ENCODE results near the gene ATR. TPM values are rescaled to one million over a fixed set of nuclear protein-coding genes. Genes with fewer than 3 reads are reported as not detected.
"Not testable (repeated sequence)": the region's sequence is repeated elsewhere in the genome, so short reads cannot be mapped to it uniquely, and the experiment has no call there.

The ATR gene
- total RNA-seq = 5.2 TPM
- long read RNA-seq, partial matches to known transcripts = 1 of 3 reads
- long read RNA-seq, other reads (novel, unspliced or antisense) = 2 of 3 reads

DNA sequence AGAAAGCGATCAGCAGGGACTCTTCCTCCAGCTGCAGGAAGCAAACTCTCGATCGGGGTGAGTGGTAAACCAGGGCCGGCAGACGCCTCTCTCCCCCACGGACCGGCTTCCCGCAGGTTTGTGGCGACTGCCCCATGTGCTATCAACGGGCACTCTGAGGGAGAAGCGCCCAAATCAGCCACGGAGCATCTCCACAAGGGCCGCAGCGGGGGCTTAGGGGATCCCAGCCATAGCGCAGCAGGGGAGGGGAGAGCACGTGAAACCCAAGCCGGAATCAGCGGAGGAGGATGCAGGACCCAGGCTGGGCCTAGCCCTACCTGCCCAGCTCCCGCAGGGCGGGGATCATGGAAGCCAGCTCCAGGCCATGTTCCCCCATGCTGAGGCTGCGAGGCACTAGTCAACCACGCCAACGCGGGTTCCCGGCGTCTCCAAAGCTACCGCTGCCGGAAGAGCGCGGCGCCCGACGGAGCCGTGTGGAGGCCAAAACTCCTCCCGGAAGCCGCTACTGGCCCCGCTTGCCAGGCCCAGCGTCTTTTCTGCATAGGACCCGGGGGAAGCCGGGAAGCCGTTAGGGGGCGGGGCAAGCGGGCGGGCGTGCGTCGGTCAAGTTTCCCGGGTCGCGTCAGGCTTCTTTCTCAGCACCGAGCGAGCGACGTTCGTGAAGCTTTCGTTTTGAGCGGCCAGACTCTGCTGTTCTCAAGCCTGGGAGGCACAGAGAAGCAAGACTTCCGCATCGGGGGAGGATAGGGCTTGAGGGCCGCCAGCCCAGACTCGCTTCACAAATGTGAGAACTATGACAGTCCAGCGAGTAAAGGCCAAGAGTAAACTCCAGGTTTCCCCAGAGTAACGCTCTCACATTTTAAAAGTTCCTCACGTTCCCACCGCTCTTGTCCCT, at the start of gene ATR:
Gene ATR, minus strand, starts transcription at position 405 of the 895 bp plus-strand sequence. Its CDS starts 29 bp downstream, at position 376.
- intact Hi-C loops (cut with DNase I) = no loop called here
- ATAC-seq (ENCODE audit: poor library complexity) (peak; percentile 99), DNase-seq (peak; percentile 98)

DNA sequence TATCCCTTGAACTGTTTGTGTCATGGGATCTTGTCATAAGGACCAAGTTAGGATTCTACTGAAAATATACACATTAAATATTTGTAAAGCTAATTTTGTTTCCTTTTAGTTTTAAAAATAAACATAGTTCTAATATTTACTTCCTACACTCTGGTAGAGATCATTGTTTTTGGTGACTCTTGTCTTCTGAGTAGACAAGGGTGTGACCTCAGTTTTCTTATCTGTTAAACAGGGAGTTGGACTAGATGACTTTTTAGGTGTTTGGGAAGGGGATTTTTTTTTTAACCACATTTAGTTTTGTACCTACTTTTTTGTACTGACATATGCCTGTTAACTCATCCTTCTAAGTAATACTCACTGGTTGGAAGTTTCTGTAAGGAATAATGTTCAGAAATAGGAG, 48.4 kb upstream of the ATR start:
- intact Hi-C loops (cut with DNase I) = no loop called here
- ATAC-seq (ENCODE audit: poor library complexity) (no peak), DNase-seq (no peak)

DNA sequence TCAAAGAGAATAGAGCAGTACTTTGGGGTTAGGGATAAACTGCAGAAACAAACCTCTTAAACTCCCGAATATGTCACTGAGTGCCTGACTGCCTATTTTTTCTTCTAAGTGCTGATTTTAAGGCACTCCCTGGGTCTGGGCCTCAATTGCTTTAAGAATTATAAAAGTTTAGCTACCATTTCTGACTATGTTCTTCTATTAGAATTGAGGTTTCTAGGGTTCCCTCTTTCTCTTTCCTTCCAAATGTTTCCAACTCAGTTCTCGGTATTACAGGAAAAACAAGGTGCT, 46.6 kb upstream of the ATR start:
- intact Hi-C loops (cut with DNase I) = no loop called here
- DNase-seq (no peak), ATAC-seq (ENCODE audit: poor library complexity) (no peak)

DNA sequence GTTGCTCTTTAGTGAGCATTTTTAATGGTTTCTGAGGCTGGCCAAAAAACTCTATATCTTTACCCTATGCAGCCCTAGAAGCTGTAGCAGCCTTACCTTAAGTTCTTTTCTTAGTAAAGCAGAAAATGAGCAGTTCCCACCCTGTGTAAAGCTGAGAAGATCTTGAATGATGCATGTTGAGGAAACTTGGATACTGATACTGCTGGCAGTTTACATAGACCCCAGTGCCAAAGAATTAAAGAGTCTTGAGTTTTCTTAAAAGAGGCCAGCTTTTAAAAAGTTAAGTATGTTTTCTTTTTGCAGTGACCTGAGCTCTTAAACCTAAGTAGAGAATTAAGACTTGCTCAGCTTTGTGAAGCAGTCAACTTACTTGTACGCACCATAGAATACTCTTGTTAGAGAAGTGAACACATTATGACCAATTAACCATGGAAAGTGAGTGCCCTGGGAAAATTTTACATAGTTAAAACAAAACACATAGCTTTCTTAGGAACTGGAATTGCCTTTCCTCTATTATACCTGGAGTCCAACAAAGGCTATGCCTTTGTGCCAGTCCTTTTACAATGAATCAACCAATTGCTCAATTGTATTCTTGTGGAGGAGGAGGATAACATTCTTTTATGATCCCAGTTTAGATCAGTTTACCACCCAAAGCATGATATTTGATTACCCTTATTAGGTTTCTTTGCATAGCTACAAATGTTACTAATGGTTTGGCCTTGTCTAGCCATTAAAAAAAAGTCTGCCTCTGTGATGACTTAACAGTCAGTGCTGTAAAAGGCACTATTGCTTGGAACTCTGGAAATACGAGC, 46.0 kb upstream of the ATR start:
- intact Hi-C loops (cut with DNase I) = no loop called here
- ATAC-seq (ENCODE audit: poor library complexity) = no peak

DNA sequence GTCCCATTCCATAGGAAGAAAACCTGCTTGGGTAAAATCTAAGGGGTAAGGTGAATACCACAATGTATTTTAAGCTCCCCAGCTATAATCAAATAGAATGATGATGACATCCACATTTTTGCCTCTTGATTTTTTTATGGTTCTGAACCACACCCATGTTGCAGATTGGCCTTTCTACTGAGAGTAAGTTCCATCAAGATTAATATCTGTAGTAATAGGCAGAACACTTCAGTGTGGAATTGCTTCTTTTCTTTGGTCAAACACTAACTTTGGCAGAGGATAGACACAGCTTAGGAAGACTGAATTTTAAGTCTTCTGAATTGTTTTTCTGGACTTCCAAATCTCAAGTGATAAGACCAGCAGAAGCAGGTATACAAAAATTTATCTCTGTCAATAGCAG, 44.7 kb upstream of the ATR start:
- ATAC-seq (ENCODE audit: poor library complexity) (no peak), DNase-seq (no peak)
- intact Hi-C loops (cut with DNase I) = no loop called here

More for the DNA sequence above, 46.0 kb upstream of the ATR start:
- no peak for DNase-seq

DNA sequence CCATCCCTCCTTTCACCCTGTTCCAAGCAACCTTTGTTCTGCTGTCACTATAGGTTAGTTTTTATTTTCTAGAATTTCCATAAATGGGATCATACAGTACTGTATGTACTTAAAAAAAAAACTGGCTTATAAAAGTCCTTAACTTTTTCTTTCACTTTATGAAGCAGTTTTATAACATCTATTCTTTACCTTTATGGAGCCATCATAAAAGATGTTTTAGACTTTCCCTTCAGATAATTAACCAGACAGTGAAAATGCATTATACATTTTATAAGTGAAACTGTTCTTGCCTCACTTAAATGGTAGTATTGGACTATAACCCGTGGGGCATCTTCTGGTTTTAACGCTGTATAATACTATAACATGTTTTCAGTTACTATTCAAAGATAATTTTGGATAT, 43.9 kb upstream of the ATR start:
- intact Hi-C loops (cut with DNase I) = no loop called here
- ATAC-seq (ENCODE audit: poor library complexity) (no peak), DNase-seq (no peak)

DNA sequence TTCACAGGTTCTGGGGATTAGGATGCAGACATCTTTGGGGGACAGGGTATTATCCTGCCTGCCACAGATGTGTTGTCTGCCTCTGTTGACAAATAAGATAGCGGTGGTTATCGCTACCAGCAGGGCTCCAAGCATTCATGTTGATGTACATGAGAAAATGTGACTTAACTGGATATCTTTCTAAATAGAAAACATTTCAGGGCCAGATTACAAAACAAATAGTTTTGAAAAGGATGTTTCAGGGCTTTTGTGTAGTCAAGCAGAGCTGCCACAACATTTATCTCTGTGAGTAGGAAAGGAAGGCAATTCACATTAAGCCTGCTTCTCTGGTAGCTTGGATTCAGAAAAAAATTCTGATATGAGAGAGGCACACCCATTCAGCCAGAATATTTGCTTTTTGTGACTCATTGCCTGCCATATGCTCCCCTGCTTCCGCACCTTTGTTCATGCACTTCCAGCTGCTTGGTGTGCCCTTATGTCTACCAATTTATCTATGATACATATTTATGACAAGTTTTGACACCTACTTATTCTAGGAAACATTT, 40.5 kb upstream of the ATR start:
- intact Hi-C loops (cut with DNase I) = no loop called here
- DNase-seq (no peak), ATAC-seq (ENCODE audit: poor library complexity) (no peak)

DNA sequence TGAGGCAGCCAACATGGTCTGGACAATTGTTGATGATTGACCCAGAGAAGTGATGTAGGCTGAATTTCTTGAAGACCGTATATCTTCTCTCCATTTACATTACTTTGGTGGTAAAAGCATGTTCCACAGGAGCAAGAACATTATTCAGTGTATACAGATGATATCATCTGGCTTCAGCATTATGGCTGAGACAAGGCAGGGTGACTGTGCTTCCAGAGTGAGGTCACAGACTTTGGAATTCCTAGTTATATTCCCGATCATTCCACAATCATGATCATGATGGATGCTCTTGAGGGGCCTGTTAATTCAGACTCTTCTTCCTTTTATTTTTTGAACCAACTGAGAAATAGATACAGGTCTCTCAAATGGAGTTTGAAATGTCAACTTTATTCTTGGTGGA, 36.6 kb upstream of the ATR start:
- DNase-seq (no peak), ATAC-seq (ENCODE audit: poor library complexity) (no peak)
- intact Hi-C loops (cut with DNase I) = no loop called here

DNA sequence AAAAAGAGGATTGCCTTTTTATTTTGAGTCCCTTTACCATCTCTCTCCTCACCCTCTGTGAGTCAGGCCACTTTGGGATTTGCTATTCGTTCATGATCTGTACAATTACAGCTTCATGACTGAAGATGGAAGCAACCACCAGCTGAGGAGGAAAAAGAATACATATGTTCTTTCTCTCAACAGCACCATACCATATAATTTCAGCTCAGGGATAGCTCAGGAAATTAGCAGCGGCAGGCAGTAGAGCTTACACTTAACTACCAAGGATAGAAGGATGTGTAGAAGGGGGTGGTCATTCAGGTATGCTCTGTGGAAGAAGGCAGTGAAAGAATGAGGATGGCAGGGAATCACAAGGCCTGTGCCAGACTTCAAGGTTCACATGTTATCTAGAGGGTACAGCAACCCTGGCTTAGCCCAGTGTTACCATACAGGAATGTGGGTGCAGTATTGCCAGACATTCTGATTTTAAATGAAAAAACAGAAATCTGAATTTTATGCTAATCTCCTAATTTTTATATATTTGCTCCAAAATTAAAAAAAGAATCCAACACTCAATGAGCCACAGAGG, 35.6 kb upstream of the ATR start:
- ATAC-seq (ENCODE audit: poor library complexity) (no peak), DNase-seq (no peak)
- intact Hi-C loops (cut with DNase I) = no loop called here

DNA sequence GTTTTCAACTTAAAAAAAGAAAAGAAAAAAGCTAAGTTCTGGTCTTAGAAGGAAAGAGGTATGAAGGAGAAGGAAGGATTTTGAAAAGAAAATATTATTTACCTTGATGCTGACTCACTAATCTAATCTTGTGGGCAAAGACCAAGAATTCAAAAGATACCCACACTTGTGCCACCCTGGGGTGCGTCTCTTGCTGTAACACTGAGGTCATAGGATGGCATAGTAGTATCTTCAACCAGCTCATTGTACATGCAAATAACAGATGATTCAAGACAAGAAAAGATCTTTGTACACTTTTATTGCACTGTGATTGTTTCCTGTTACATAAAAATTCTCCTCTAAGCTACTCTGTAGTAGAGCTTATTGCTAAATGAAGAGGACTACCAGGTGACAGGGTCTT, 35.0 kb upstream of the ATR start:
- ATAC-seq (ENCODE audit: poor library complexity) (no peak), DNase-seq (no peak)
- intact Hi-C loops (cut with DNase I) = no loop called here

DNA sequence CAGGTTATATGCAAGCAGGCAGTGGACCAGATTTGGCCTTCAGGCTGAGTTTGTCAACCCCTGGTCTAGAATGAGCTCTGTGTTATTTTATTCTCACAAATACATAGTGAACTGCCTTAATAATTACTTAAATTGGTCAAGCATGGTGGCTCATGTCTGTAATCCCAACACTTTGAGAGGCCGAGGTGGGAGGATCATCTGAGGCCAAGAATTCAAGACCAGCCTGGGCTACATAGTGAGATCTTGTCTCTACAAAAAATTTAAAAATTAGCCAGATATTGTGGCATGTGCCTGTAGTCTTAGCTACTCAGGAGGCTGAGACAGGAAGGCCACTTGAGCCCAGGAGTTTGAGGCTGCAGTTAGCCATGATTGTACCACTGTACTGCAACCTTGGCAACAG, 32.7 kb upstream of the ATR start:
- ATAC-seq (ENCODE audit: poor library complexity) = no peak
- no peak for DNase-seq
- intact Hi-C loops (cut with DNase I) = no loop called here

DNA sequence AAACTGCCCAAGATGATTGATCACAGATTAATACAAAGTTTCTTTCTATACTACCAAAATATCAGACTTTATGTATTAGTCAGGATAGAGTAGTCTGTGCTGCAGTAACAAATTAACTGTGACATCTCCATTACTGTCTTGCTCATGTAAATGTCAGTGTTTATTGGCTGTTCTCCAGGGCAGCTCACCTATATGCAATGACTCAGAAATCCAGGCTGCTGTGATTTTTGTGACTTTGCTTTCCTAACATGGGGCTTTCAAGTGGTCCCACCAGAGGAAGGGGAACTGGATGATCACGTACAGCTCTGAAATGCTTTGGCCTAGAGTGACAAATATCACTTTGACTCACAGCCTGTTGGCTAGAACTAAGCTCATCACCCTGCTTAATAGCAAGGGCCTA, 30.6 kb upstream of the ATR start:
- intact Hi-C loops (cut with DNase I) = no loop called here
- DNase-seq = no peak
- no peak for ATAC-seq (ENCODE audit: poor library complexity)

DNA sequence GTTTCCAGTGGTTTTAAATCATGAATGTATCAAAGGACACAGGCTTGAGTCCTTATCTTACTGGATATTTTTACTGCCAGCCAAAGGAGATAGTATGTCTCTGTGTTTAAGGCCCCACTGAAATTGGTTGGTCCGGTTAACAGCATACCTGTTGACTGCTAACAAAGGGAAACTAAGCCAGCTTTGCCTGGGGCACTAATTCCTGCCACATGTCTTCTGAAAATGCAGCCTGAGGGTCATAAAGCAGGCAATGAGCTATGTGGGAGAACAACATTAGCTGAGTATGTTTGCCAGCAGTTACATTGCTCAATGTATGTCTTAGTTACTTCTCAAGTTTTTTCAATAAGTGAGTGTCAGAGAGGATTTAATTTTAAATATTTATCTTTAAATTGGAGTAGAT, 30.1 kb upstream of the ATR start:
- ATAC-seq (ENCODE audit: poor library complexity) (no peak), DNase-seq (no peak)
- intact Hi-C loops (cut with DNase I) = no loop called here

DNA sequence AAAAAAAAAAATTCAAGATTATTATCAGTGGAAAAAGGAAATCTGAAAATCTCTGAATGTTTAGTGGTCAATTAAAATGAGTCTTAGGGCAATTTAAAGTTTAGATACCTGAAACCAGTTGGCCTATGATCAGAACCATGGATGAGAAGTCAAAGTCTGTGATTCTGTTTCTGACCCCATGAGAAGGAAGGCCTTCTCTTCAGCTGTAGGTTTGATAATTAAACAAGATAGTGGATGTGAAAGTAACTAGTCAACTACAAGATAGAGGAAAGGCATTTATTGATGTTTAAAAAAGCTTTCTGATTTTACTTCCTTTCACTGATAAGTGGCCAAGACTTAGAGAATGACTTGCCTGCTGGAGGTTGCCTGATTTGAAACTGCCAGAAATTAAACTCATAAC, 26.4 kb upstream of the ATR start:
- no peak for DNase-seq
- intact Hi-C loops (cut with DNase I) = no loop called here
- no peak for ATAC-seq (ENCODE audit: poor library complexity)

DNA sequence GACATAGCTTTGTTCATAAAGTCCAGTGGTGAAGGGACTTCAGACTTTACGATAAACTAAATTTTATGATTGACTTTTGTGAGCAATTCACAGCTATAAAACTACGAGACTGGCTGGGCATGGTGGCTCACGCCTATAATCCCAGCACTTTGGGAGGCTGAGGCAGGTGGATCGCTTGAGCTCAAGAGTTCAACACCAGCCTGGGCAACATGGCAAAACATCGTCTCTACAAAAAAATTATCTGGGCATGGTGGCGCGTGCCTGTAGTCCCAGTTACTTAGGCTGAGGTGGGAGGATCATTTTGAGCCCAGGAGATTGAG, 24.8 kb upstream of the ATR start:
- intact Hi-C loops (cut with DNase I); ATAC-seq (ENCODE audit: poor library complexity); DNase-seq: not testable (repeated sequence)

DNA sequence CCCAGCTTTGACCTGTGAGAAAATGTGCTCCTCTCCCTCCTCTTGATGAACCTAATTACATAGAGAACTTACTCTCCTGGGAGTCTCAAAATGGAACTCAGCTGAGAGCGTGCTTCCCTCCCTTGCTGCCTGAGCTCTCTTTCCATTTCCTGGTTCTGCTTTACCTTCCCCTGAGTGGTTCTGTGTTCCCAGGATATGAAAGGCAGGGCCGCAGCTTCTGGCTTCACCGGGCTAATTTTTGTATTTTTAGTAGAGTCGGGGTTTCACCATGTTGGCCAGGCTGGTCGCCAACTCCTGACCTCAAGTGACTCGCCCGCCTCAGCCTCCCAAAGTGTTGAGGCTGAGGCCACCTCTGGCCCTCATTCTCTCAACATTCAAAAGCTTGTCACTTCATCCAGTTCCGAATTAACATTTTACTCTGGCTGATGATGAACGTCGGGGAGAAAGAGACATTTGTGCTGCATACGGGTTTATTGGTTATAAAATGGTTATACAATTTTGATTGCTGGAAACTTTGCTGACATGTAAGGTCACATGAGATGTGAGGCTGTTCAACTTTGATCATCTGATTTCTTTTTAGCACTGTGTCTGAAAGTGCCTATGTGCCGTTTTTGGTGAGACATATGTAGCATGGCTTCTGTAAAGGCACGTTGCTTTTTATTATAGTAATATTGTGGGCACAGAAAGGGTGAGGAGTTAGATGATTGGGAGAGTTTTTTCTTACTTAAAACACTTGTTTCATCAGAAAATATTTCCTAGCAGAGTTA, 24.3 kb upstream of the ATR start:
- intact Hi-C loops (cut with DNase I) = no loop called here

DNA sequence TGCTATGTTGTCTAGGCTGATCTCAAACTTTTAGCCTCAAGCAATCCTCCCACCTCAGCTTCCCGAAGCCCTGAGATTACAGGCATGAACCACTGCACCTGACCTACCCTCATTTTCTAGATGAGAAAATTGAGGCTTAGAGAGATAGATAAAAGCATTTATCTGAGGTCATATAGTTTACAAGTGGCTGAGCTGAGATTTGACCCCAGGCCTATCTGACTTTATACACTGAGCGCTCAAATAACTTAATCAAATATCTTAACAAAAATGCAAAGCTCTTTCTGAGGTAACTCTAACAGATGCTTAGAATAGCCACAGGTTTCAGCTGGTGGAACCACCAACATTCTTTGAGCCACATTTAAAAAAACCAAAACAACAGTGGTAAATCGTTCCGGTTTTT, 23.2 kb upstream of the ATR start:
- intact Hi-C loops (cut with DNase I) = no loop called here
- DNase-seq = no peak
- no peak for ATAC-seq (ENCODE audit: poor library complexity)

More for the DNA sequence above, 24.3 kb upstream of the ATR start:
- ATAC-seq (ENCODE audit: poor library complexity) (no peak), DNase-seq (no peak)

DNA sequence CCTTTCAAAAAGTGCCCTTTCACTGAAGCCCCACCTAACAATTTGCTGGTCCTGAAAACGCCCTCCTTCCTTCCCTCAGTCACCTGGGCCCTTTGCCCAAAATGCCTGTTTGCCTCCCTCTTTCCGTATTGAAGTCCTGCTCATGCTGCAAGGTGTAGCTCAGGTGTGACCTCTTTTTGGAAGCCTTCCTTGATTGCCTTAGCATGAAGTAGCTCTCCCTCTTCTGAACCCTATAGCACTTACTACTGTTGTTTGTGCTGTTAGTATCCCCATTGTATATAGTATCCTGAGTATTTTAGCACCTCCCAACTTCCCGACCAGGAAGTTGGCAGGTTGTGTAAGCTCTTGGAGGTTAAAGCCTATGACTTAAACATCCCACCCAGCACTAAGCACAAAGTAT, 19.4 kb upstream of the ATR start:
- ATAC-seq (ENCODE audit: poor library complexity) = no peak
- intact Hi-C loops (cut with DNase I) = no loop called here
- no peak for DNase-seq

DNA sequence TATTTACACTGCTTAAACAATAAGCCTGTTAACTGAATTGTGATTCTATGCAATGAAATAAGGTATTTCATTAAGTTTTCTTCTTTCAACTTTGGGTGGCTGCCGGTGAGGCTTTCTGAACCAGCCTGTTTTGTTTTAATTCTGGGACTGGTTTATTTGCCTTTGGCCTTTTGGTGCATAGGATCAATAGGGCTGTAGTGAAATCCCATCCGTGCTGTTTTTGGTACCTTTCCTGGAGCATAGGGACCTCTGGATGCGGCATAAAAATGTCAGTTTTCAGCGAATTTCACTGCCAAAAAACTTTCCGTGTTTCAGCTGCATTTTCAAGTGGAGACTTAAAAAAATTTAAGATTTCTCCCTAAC, 18.2 kb upstream of the ATR start:
- ATAC-seq (ENCODE audit: poor library complexity) (peak; percentile 4), DNase-seq (no peak)
- intact Hi-C loops (cut with DNase I) = no loop called here

Data from Right ventricle myocardium superior (tissue), 1 donor.